GM18951 (cell line): ENCODE measurements around the gene SMURF1.

Source experiments
- POLR2A ChIP-seq: IDR thresholded peaks from 4 replicates; pipeline ENCODE4 v1.6.1; 2011; ENCODE audit warnings: mild to moderate bottlenecking; ENCODE audit not compliant: insufficient read length, insufficient read depth; ENCODE audit errors: extremely low read depth
- in situ Hi-C: fragments of 300-500 bp; cut with MboI; formaldehyde crosslinking; loops from one replicate; pipeline ENCODE4 v1.12.0; 2022; ENCODE audit warnings: low sequenced_read_pairs, mixed read lengths, inconsistent platforms; ENCODE audit not compliant: unreplicated experiment

Gene SMURF1

DNA sequence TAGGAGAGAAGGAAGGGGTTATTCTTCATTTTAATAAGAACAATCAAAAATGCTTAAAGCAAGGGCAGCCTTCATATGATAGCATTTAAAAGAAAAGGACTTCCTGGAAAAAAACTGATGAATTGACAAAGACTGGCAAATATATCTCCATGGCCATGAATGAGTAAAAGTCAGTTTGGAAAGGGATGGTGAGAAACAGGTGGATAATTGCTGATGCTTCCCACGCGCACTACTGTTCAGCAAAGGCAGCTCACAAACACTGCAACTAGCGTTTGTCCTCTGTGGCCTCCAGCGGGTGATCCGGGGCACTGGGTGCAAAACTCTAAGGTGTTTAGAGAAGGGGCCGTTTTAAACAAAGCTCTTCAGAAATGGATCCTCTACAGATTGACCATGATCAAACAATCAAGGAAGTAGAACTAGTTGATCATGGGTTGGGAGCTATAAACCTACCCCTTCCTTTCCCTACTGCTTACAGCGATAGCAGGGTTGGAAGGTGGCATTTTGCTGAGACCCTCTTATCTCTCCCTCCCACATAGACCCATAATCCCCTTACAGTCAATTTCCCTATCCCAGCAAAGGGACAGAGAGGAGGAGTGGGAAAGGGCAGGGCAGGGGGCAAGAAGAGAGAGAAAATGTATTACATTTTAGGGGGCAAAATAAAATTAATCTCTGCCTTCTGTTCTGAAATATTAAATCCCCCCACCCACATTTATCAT is 53.8 kb downstream of the SMURF1 start:
- in situ Hi-C loops, result no loop called here
- TF ChIP-seq POLR2A, result no peak

DNA sequence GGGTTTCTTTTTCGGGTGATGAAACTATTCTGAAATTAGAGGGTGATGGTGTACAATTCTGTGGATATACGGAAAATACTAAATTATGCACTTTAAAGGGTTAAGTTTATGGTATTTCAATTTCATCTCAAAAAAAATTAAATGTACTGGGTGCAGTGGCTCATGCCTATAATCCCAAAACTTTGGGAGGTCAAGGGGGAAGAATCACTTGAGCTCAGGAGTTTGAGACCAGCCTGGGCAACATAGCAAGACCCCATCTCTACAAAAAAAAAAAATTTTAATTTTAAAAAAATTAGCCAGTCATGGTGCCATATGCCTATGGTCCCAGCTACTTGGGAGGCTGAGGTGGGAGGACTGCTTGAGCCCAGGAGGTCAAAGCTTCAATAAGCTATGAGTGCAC is 57.0 kb downstream of the SMURF1 start:
- no peak for TF ChIP-seq POLR2A
- in situ Hi-C loops, result no loop called here

DNA sequence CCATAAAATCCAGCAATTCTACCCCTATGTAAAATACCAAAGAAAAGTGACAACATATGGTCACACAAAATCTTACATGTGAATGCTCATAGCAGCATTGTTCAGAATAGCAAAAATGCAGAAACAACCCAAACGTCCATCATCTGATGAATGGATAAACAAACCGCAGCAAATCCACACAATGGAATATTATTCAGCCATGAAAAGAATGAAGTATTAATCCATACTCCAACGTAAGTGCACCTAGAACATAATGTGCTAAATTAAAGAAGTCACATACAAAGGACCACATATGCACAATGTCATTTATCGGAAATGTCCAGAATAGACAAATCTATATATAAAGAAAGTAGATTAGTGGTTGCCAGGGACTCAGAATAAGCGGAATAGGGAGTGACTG is 57.4 kb downstream of the SMURF1 start:
- in situ Hi-C loops, result no loop called here

DNA sequence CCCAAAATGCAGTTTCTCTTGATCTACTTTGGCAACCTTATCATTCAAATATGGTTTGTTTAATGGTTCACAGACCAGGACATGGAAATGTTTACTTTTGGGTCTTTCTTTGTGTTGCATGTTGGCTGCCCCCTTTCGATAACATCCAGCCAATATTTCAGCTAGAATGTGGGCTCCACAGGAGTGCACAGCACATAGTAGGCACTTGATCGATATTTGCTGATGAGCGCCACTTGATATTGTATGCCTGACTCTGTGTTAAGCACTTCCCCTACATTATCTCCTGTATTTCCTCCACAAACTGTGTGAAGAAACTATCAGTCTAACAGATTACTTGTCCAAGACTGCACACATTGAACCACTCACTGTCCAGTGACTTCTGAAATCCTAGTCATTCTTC is 60.2 kb downstream of the SMURF1 start:
- in situ Hi-C loops, result no loop called here
- no peak for TF ChIP-seq POLR2A

More for the DNA sequence above, 57.4 kb downstream of the SMURF1 start:
- TF ChIP-seq POLR2A, result no peak

DNA sequence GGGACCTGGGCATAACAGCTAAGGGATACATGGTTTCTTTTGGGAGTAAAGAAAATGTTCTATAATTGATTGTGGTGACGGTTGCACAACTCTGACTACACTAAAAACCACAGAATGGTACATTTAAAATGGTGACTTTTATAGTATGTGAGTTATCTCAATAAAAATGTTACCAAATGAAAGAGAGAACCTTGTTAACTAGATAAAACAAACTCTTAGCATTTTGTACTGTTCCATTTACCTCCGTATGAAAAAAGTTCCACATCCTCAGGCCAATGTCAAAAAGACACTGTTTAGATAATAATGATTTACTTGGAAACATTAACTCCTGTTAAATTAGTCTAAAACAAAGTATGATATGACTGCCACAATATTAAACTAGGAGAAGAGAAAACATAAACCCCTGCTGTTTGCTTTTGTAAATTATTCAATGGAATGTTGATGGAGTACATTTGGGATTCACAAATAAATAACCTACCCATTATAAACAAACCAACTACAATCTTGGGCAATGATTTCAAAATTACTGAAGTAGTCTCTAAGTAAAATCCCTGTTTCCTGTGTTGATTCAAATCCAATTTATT is 60.7 kb downstream of the SMURF1 start:
- in situ Hi-C loops, result no loop called here
- TF ChIP-seq POLR2A, result no peak

DNA sequence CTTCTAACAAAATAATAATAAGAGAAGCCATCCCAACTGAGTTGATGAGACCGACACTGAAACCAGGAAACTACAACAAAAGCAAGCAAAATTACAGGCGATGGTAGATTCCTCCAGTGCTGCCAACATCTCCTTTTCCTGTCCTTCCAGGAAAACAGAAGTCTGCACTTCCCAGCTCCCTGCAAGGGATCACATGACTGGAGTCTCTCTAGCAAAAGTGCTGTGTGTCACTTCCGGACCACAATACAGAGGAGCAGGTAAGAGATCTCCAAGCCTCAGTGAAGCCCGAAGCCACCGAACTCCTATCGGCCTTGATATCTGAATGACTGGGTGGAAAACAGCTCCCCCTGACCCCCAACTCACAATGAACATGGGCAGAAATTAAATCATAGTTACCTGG is 63.2 kb downstream of the SMURF1 start:
- in situ Hi-C loops, result no loop called here
- no peak for TF ChIP-seq POLR2A

DNA sequence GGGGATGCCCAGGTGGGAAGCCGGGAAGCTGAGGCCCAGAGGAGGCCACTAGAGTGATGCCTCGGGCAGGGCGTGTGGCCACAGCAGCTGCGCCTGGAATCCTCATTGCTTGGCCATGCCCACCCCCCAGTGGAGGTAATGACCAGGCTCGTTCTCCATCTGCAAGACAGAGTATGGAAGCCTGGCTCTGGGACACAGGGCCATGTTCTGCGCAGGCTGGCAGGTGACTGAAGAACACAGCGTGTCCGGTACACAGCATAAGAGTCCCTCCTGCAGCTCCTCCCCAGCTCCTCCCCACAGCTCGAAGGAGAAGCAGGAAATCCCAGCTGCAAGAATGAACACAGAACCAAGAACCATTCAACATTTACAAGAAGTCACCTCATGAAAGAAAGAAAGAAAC is 64.8 kb downstream of the SMURF1 start:
- in situ Hi-C loops, result no loop called here
- TF ChIP-seq POLR2A, result no peak

DNA sequence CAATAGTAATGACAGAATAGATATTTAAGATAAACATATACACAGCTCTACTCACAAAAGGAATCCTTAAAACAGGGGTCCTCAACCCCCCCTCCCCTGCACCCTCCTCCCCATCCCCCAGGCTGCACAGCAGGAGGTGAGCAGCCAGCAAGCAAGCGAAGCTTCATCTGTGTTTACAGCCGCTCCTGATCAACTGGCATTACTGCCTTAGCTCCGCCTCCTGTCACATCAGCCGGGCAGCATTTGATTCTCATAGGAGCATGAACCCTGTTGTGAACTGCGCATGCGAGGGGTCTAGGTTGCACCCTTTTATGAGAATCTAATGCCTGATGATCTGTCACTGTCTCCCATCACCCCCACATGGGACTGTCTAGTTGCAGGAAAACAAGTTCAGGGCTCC is 65.5 kb downstream of the SMURF1 start:
- in situ Hi-C loops, result no loop called here

DNA sequence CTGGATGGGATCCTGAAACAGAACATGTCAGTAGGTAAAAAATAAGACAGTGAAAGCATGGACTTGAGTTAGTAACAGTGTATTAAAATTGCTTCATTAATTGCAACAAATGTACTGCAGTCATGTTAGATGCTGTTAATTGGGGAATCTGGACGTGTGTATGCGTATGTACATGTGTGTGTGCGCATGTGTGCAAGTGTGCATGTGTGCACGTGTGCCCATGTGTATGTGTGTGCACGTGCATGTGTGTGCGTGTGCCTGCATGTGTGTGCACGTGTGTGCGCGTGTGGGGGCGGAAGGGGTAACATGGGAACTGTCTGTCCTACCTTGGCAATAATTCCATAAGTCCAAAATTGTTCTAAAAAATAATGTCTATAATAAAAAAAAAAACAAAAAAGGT is 67.3 kb downstream of the SMURF1 start:
- in situ Hi-C loops, result no loop called here
- no peak for TF ChIP-seq POLR2A

More for the DNA sequence above, 65.5 kb downstream of the SMURF1 start:
- TF ChIP-seq POLR2A, result no peak

DNA sequence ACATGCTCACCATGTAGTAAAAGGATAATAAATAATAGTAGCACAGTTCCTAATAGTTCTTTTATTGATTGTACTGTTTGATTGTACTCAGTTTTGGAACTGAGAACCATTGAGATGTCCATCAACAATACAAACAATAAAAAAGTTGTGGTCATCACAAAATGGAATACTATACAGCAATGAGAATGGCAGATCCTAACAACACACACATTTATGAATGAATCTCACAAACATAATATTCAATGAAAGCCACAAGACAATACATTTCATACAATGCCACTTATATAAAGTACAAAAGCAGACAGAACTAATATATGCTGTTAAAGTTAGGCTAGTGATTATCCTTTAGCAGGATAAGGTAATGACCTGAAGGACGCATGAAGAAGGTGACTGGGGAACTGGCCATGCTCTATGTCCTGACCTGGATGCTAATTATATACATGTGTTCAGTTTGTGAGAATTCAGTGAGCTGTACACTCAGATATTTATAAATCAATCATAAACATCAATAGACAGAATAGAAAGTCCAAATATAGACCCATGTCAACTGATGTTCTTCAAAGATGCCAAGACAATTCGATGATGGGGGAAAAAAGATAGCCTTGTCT is 70.0 kb downstream of the SMURF1 start:
- no peak for TF ChIP-seq POLR2A
- in situ Hi-C loops, result no loop called here

DNA sequence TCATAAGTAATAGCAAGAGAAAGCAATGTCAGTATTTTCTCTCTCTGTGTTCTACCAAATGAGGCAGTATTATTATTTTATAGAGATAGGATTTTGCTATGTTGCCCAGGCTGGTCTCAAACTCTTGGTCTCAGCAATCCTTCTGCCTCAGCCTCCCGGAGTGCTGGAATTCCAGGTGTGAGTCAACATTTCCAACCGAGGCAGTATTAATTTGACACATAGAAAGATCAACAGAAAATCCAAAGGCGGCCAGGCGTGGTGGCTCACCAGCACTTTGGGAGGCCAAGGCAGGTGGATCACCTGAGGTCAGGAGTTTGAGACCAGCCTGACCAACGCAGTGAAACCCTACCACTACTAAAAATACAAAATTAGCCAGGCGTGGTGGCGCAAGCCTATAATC is 71.8 kb downstream of the SMURF1 start:
- TF ChIP-seq POLR2A, result no peak
- in situ Hi-C loops, result no loop called here

DNA sequence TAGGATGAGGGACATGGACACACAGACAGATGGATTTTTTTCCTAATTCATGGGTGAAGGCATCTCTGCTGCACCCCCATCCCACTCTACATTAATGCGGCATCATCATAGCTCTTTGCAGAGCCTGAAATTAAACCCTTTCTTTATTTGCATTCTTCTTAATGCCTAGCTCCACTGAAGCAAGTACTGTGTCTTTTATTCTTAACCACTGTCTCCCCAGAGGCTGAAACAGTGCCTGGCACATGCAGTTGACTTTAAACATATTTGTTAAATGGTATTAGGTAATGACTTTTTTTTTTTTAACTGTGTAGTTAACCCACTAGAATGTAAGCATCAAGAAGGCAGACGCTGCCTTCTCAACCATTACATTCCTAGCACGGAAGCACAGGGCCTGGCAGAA is 73.5 kb downstream of the SMURF1 start:
- no peak for TF ChIP-seq POLR2A
- in situ Hi-C loops, result no loop called here

DNA sequence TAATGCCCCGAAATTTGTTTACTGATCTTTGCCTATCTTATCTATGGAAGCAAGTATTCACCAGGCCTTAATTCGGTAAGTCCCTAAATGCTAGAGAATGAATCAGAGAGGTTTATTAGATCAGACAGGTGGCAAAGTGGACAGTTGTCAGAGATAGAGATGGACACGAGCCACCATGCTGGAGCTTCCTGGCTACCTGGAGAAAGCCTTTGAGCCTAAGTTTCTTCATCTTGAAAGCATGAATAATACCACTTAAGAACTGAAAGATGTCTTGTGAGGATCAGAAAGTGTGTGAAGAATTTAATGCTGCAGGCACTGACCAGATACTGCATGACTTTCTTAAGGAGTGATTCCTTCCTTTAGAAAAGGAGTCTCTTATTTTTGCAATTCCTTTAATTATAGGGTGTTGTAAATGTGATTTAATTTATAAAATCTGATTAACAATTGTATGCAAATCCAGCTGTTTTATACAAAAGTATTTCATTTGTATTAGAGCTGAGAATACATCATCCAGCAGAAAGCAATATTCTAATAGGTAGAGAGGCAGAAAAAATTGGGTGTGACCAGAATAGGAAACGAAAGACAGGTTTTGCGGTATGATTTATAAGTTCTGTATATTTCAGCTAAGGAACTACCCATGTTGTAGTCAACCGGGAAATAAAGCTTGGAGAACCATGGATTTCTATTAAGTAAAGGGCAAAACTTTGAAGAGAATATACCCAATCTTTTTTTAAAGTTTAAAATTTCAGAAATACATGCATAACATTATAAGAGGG is 82.7 kb downstream of the SMURF1 start:
- in situ Hi-C loops, result no loop called here
- no peak for TF ChIP-seq POLR2A
